Prostate gland (tissue), 2 donors: ENCODE measurements around the gene SERPINB1.
"Not testable (repeated sequence)": the region's sequence is repeated elsewhere in the genome, so short reads cannot be mapped to it uniquely, and the experiment has no call there.

Source experiments
- CTCF ChIP-seq, 4 experiments: fragments of 200-600 bp in 2 of 4; fragments of 450-650 bp in 2 of 4; sonication (generic) in 2 of 4; IDR thresholded peaks; 1 replicate in 3 of 4; 2 replicates in 1 of 4; pipeline ENCODE4 v1.5.1; 2016 to 2019; ENCODE audit warnings: antibody characterized with exemption in 4 of 4, mild to moderate bottlenecking in 2 of 4, moderate library complexity in 2 of 4
- POLR2A ChIP-seq: fragments of 450-650 bp; IDR thresholded peaks from one replicate; pipeline ENCODE4 v1.6.1; 2016; ENCODE audit warnings: antibody characterized with exemption, mild to moderate bottlenecking
- POLR2AphosphoS5 ChIP-seq: sonication (generic); formaldehyde crosslinking; IDR thresholded peaks from one replicate; pipeline ENCODE4 v1.6.1; 2017; ENCODE audit warnings: antibody characterized with exemption

DNA sequence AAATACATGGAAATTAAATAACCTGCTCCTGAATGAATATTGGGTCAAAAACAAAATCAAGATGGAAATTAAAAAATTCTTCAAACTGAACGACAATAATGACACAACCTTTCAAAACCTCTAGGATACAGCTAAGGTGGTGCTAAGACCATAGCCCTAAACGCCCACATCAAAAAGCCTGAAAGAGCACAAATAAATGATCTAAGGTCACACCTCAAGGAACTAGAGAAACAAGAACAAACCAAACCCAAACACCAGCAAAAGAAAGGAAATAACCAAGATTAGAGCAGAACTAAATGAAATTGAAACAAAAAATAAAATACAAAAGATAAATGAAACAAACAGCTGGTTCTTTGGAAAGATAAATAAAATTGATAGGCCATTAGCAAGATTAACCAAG is 38.5 kb upstream of the SERPINB1 start:
- TF ChIP-seq CTCF (IDR thresholded peaks at IDR 0.05); POLR2AphosphoS5; POLR2A: not testable (repeated sequence)
